DND-41 (cell line): Measurements from ENCODE around the gene ADORA2B.

Source experiments
- ATAC-seq: fragments of 200-7000 bp; cut with Tn5 transposase; 3 replicates; pipeline ENCODE4 v1.9.1; 2021; ENCODE audit warnings: low read depth; ENCODE audit not compliant: insufficient read depth
- DNase-seq: peaks from one replicate; pipeline ENCODE4 v3.0.0-alpha.2; 2020
- H2AFZ ChIP-seq: 2 replicates; pipeline ENCODE4 v1.6.0; 2012; ENCODE audit warnings: low read depth, low read length
- H3K27ac ChIP-seq: 2 replicates; pipeline ENCODE4 v1.5.1; 2012; ENCODE audit warnings: low read length, inconsistent platforms
- H3K27me3 ChIP-seq: fragments of 200-600 bp; sonication (generic); 2 replicates; pipeline ENCODE4 v1.6.0; 2012; ENCODE audit warnings: low read length, mild to moderate bottlenecking, inconsistent platforms; ENCODE audit not compliant: insufficient read depth, poor library complexity
- H3K36me3 ChIP-seq: 2 replicates; pipeline ENCODE4 v1.5.1; 2012; ENCODE audit warnings: low read length, inconsistent platforms; ENCODE audit not compliant: insufficient read depth
- H3K4me1 ChIP-seq: 2 replicates; pipeline ENCODE4 v1.5.1; 2012; ENCODE audit warnings: mild to moderate bottlenecking, low read length; ENCODE audit not compliant: insufficient read depth
- H3K4me2 ChIP-seq: 2 replicates; pipeline ENCODE4 v1.6.0; 2012; ENCODE audit warnings: mild to moderate bottlenecking, moderate library complexity, low read length, inconsistent platforms; ENCODE audit not compliant: insufficient read depth
- H3K4me3 ChIP-seq, 2 experiments: fragments of 200-600 bp in 1 of 2; shearing (Covaris generic) in 1 of 2; 2 replicates each; pipeline ENCODE4 v1.5.1; 2012 to 2016; ENCODE audit warnings: inconsistent platforms in 2 of 2, low read length in 2 of 2, mild to moderate bottlenecking in 2 of 2, low read depth in 1 of 2, moderate library complexity in 1 of 2
- H3K79me2 ChIP-seq: 2 replicates; pipeline ENCODE4 v1.6.0; 2012; ENCODE audit warnings: low read length, inconsistent platforms; ENCODE audit not compliant: insufficient read depth
- H3K9ac ChIP-seq: 2 replicates; pipeline ENCODE4 v1.6.0; 2012; ENCODE audit warnings: low read depth, mild to moderate bottlenecking, inconsistent platforms, low read length, moderate library complexity
- H3K9me3 ChIP-seq: 2 replicates; pipeline ENCODE4 v1.5.1; 2012; ENCODE audit warnings: low read length, moderate library complexity, mild to moderate bottlenecking, inconsistent platforms; ENCODE audit not compliant: insufficient read depth, severe bottlenecking
- H4K20me1 ChIP-seq: 2 replicates; pipeline ENCODE4 v1.6.0; 2012; ENCODE audit warnings: low read length; ENCODE audit not compliant: insufficient read depth
- CTCF ChIP-seq: IDR thresholded peaks from 2 replicates; pipeline ENCODE4 v1.5.1; 2012; ENCODE audit warnings: borderline replicate concordance, low read length, moderate library complexity, mild to moderate bottlenecking; ENCODE audit not compliant: poor library complexity, severe bottlenecking; ENCODE audit errors: extremely low read depth
- EZH2 ChIP-seq: IDR thresholded peaks from 3 replicates; pipeline ENCODE4 v1.6.1; 2012; ENCODE audit warnings: borderline replicate concordance, low read depth, mild to moderate bottlenecking, moderate library complexity, low read length, inconsistent platforms; ENCODE audit not compliant: severe bottlenecking

The ADORA2B gene

GRCh38 chr17:15921640-15922039 is 23.3 kb upstream of the ADORA2B start:
- no peaks in the 10 kb centered on the region for H3K36me3 ChIP-seq
- no peak for TF ChIP-seq CTCF
- TF ChIP-seq EZH2, result no peak
- 0 out of 2 replicates have a peak, but pooled peaks cover 2% of the 10 kb centered on the region for H4K20me1 ChIP-seq
- no peak overlapping the region for H3K4me3 ChIP-seq
- no peak overlapping the region for H3K27ac ChIP-seq
- H3K9me3 ChIP-seq, result no peaks in the 10 kb centered on the region
- H2AFZ ChIP-seq, result no peak overlapping the region
- no peak overlapping the region for H3K4me2 ChIP-seq
- H3K79me2 ChIP-seq, result no peaks in the 10 kb centered on the region
- DNase-seq (no peak), ATAC-seq (no peak)
- no peaks in the 10 kb centered on the region for H3K27me3 ChIP-seq
- H3K4me1 ChIP-seq, result no peaks in the 10 kb centered on the region
- H3K9ac ChIP-seq, result no peak overlapping the region

GRCh38 chr17:15922586-15922985 is 22.3 kb upstream of the ADORA2B start:
- H3K27me3 ChIP-seq, result no peaks in the 10 kb centered on the region
- no peak overlapping the region for H3K4me2 ChIP-seq
- no peak overlapping the region for H3K9ac ChIP-seq
- DNase-seq (no peak), ATAC-seq (no peak)
- H4K20me1 ChIP-seq, result 0 out of 2 replicates have a peak, but pooled peaks cover 2% of the 10 kb centered on the region
- H3K79me2 ChIP-seq, result no peaks in the 10 kb centered on the region
- no peak overlapping the region for H3K27ac ChIP-seq
- no peaks in the 10 kb centered on the region for H3K9me3 ChIP-seq
- H3K4me3 ChIP-seq, result no peak overlapping the region
- no peak overlapping the region for H2AFZ ChIP-seq
- TF ChIP-seq EZH2 (no peak), CTCF (no peak)
- no peaks in the 10 kb centered on the region for H3K36me3 ChIP-seq
- no peaks in the 10 kb centered on the region for H3K4me1 ChIP-seq

GRCh38 chr17:15926039-15926740 is 18.7 kb upstream of the ADORA2B start:
- DNase-seq, result no peak
- ATAC-seq, result no peak
- no peak overlapping the region for H3K4me3 ChIP-seq
- H3K9me3 ChIP-seq, result no peaks in the 10 kb centered on the region
- no peak overlapping the region for H3K4me2 ChIP-seq
- H3K27me3 ChIP-seq, result no peaks in the 10 kb centered on the region
- H2AFZ ChIP-seq, result no peak overlapping the region
- H4K20me1 ChIP-seq, result 0 out of 2 replicates have a peak, but pooled peaks cover 2% of the 10 kb centered on the region
- H3K36me3 ChIP-seq, result no peaks in the 10 kb centered on the region
- H3K9ac ChIP-seq, result no peak overlapping the region
- no peaks in the 10 kb centered on the region for H3K4me1 ChIP-seq
- H3K27ac ChIP-seq, result no peak overlapping the region
- no peak for TF ChIP-seq EZH2
- no peaks in the 10 kb centered on the region for H3K79me2 ChIP-seq

- no peak overlapping the region for H3K27ac ChIP-seq
- H2AFZ ChIP-seq, result no peak overlapping the region
- no peaks in the 10 kb centered on the region for H3K79me2 ChIP-seq
- 0 out of 2 replicates have a peak, but pooled peaks cover 2% of the 10 kb centered on the region for H4K20me1 ChIP-seq
- H3K9ac ChIP-seq, result no peak overlapping the region
- H3K4me2 ChIP-seq, result no peak overlapping the region
- H3K9me3 ChIP-seq, result no peaks in the 10 kb centered on the region
- no peaks in the 10 kb centered on the region for H3K36me3 ChIP-seq
- H3K4me1 ChIP-seq, result no peaks in the 10 kb centered on the region
- TF ChIP-seq EZH2 (no peak), CTCF (no peak)
- no peaks in the 10 kb centered on the region for H3K27me3 ChIP-seq
- ATAC-seq (no peak), DNase-seq (no peak)
- H3K4me3 ChIP-seq, result no peak overlapping the region
These were observed 16.6 kb upstream of the ADORA2B start for GRCh38 chr17:15928286-15928785.
